Brain pericyte (primary cell): ENCODE measurements around the gene IFNAR2.

Experiments used
- DNase-seq: peaks from one replicate; pipeline ENCODE4 v3.0.0-alpha.2; 2012; ENCODE audit warnings: low read depth, low spot score

The IFNAR2 gene

DNA sequence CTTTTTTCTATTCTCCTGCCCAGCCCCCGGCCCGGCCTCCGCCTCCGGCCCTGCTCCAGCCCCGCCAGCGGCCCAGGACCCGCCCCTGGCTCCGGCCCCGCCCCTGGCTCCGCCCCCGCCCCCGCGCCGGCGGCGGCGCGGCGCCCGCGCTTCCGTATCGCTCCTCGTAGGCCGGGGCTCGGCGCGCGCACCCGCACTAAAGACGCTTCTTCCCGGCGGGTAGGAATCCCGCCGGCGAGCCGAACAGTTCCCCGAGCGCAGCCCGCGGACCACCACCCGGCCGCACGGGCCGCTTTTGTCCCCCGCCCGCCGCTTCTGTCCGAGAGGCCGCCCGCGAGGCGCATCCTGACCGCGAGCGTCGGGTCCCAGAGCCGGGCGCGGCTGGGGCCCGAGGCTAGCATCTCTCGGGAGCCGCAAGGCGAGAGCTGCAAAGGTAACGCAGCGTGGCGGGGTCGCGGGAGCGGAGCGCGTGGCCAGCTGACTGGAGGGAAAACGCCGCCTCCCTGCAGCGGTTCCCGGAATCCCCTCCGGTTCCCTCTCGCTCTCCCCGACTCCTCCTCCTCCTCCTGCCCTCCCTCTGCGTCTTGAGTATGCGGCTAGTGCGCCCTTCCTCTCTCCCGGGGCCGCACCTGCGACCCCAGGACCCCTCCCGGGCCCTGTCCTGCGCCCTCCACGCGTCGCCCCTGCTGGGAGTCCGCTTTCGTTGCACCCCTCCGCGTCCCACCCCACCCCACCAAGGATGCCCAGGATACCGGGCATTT, at the start of gene IFNAR2:
Gene IFNAR2 (plus strand): TSS at position 155 of the 761 bp plus-strand sequence. CDS start 11,985 bp downstream, outside the sequence.
- DNase-seq, result no peak

- DNase-seq, result no peak
Observed at GRCh38 chr21:33185852-33186251, 43.9 kb upstream of the IFNAR2 start.

DNA sequence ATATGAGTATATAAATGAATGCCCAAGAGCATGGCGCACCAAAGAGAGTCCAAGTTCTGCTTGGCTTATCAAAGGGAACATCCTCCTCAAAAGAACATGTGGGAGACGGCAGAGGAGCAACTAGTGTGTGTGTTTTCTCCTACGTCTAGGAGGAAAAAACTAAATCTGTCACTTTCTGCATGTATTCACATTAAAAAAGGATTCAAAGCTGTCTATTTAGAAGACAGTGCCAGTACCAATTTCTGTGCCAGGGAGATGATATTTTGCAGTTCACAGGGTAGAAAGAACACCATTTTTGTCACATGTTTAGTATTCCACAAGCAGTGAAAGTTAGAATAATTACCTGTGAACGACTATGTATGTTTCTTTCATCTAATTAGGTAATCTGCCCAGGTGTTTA, 42.5 kb upstream of the IFNAR2 start:
- DNase-seq, result no peak

DNA sequence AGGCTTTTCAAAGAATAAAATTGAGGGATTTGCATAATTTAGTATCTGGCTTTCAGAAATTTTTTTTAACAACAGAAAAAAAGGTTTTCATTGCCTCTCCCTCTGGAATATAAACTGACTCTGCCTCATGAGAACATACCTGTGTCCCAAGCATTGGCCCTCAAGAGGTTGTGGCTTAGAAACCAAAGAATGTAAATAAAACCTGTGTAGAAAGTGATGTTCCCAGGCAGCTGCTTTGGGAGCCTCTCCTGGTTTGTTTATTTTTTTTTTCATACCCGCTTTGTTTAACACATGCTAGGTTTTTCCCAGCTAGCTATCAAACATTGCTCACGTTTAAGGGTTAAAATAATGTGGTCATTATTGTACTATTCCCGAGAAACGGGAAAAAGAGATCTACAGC, 40.5 kb upstream of the IFNAR2 start:
- no peak for DNase-seq

GRCh38 chr21:33189824-33190223, 39.9 kb upstream of the IFNAR2 start:
- no peak for DNase-seq

DNA sequence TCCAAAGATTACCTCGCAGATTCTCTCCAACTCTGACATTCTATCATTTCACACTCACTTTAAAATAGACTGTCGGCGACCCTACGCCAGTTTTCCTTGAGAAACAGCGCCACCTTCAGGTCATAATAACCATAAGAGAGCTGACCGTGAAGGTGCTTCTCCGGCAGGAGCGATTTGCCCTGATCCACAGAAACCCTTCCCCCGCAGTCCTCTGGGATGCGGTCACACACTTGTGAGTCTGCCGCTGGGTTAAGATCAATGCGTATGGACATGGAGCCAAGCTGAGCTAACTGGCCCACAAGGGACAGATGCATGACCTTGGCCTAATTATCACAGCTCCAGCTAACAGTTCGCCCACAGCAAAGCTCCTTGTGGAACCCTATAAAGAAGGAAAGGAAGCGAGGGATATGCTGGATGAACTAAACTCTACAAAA, 32.8 kb upstream of the IFNAR2 start:
- no peak for DNase-seq

DNA sequence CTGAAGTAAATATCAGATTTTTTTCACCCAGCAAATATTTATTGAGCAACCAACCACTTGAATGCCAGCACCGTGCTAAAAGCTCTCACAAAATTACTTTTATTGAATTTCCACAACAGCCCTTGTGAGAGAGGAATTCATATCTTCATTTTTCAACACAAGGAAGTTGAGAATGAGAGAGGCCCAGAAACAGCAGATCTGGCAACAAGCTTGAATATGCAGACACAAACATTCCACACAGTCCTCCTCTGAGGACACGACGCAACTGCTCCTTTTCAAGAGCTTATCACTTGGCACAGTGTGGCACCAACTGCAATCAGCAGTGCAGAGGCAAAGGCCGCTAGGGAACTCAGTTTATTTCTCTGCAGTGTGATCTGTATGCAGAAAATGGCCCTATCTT, 32.2 kb upstream of the IFNAR2 start:
- DNase-seq, result no peak

DNA sequence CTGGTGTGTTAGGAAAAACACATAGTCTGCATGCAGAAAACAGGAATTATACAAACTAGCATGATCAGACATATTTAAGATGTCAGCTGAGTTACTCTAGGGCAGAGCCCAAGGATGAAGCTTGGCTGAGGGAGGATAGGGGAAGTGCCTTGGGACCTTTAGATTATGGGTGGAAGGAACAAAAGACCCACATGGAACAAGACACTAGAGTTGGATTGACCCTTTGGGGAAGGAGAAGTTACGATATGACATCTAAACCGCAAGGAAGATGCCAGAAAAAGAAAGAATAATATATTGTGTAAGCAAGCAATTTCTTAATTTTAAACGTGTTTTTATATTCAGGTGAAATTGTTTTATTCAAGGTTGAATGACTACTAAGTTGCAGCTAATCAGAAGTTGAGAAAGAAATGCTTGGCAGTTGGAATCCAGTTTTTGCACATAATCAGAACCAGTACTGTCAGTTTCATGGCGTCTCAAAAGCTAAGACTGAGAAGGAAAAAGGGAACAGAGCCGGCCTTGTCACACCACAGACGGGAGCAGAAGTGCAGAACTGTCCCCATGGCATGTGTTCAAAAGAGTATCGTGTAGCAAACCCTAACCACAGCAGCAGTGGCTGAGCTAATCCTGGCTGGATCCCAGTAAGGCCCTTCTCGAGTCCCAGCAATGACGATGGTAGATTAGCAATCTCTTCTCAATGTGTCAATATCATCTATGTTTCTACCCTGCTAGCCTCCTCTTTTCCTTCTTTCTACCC, 31.2 kb upstream of the IFNAR2 start:
- no peak for DNase-seq

DNA sequence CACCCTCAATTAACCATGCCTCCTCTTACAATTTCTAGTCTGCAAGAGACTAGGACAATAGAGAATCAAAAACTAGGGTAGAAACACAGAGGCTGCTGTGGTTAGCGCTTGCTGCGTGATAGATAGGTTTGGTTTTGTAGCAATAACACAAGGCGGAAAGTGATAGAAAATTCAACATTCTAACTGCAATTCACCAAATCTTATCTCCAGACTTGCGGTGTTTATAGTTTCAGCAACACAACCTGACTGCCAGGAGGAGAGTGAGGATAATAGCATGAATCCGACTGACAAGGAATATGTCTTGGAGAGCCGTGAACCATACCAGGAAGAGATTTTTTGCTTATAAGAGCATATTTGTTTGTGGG, 30.7 kb upstream of the IFNAR2 start:
- no peak for DNase-seq

GRCh38 chr21:33199516-33200217, 30.1 kb upstream of the IFNAR2 start:
- DNase-seq, result peak; percentile 84

GRCh38 chr21:33201956-33202355, 27.8 kb upstream of the IFNAR2 start:
- DNase-seq, result no peak

- no peak for DNase-seq
Observed at GRCh38 chr21:33202464-33203363, 27.0 kb upstream of the IFNAR2 start.

GRCh38 chr21:33203371-33203724, 26.4 kb upstream of the IFNAR2 start:
- no peak for DNase-seq

GRCh38 chr21:33205476-33205875, 24.3 kb upstream of the IFNAR2 start:
- DNase-seq, result no peak

GRCh38 chr21:33206771-33207281, 22.9 kb upstream of the IFNAR2 start:
- DNase-seq, result no peak

- no peak for DNase-seq
Observed at GRCh38 chr21:33207449-33208149, 22.1 kb upstream of the IFNAR2 start.

DNA sequence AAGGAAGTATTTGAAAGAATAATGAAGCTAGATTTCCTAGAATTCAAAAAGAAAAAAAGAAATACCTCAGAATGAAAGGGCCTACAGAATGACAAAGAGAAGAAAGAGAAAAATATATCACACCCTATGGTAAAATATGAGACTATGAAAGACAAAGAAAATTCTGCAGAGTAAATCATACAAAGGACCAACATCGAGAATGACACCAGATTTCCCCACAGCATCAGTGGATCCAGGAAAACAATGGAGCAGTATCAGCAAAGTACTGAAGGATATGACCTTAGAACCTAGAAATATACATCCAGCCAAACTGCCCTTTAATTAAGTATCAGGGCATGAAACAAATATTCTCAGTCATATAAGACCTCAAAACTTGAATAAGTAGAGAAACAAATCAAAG, 21.2 kb upstream of the IFNAR2 start:
- DNase-seq, result no peak

- no peak for DNase-seq
Observed at GRCh38 chr21:33211305-33211704, 18.4 kb upstream of the IFNAR2 start.

GRCh38 chr21:33211732-33212131, 18.0 kb upstream of the IFNAR2 start:
- no peak for DNase-seq

DNA sequence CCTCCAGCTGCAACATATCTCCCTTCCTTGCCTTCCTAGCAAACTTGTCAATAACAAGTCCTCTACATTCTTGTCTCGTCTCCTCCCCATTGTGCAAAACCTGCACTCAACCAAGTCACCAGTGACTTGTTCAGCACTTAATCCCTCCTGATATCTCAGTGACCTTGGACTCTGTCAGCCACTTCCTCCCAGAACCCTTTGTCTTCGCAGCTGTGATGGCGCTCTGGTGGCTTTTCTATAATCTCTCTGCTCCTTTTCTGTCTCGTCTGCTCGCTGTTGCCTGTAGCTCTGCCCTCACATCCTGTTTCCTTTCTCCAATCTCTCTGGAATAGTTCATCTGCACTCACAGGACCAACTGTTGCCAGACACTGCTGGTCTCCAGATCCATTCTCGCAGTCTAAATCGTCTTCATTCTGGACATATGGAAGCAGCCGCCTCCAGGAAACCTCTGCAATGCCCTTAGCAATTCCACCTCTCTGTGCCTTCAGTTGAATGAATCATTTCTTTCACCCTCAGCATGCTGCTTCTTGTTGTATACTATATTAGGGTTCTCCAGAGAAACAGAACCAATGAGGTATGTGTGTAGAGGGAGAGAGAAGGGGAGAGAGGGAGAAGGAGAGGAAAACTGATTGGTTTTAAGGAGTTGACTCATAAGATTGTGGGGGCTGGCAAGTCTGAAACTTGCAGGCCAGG, 17.4 kb upstream of the IFNAR2 start:
- no peak for DNase-seq
